CD14-positive monocyte (primary cell): ENCODE data around the gene PLK5. TPM values are rescaled to one million over a fixed set of nuclear protein-coding genes. Genes with fewer than 3 reads are reported as not detected.

ENCODE experiments used
- DNase-seq, 3 donors: peaks; one replicate each; pipeline ENCODE4 v3.0.0-alpha.2; 2011 to 2022
- H2AFZ ChIP-seq: 2 replicates; pipeline ENCODE4 v1.6.0; 2012; ENCODE audit warnings: mild to moderate bottlenecking, low read depth, low read length, inconsistent platforms; ENCODE audit not compliant: insufficient read depth, poor library complexity, severe bottlenecking
- H3K27ac ChIP-seq, 2 donors: 1 replicate in 1 of 2; 2 replicates in 1 of 2; pipeline ENCODE4 v1.5.1; 2012 to 2013; ENCODE audit warnings: low read length in 2 of 2, control low read depth in 1 of 2, inconsistent platforms in 1 of 2, low read depth in 1 of 2, mild to moderate bottlenecking in 1 of 2
- H3K27me3 ChIP-seq, 2 donors: one replicate each; pipeline versions ENCODE4 v1.6.0 to v1.6.1; 2011 to 2013; ENCODE audit warnings: low read length in 2 of 2; ENCODE audit not compliant: control insufficient read depth in 2 of 2, insufficient read depth in 2 of 2
- H3K36me3 ChIP-seq, 2 donors: replicated peaks in 1 of 2; 1 replicate in 1 of 2; 2 replicates in 1 of 2; pipeline versions ENCODE4 v1.5.1 to v1.6.1; 2012 to 2013; ENCODE audit warnings: low read length in 2 of 2, control low read depth in 1 of 2, inconsistent platforms in 1 of 2, mild to moderate bottlenecking in 1 of 2; ENCODE audit not compliant: insufficient read depth in 2 of 2, control insufficient read depth in 1 of 2
- H3K4me1 ChIP-seq, 2 donors: 1 replicate in 1 of 2; 2 replicates in 1 of 2; pipeline versions ENCODE4 v1.5.1 to v1.6.1; 2012 to 2013; ENCODE audit warnings: low read length in 2 of 2, control low read depth in 1 of 2, inconsistent platforms in 1 of 2, mild to moderate bottlenecking in 1 of 2, moderate library complexity in 1 of 2; ENCODE audit not compliant: insufficient read depth in 2 of 2, control insufficient read depth in 1 of 2
- H3K4me2 ChIP-seq: replicated peaks from 2 replicates; pipeline ENCODE3; 2012; ENCODE audit warnings: low read length, moderate library complexity, mild to moderate bottlenecking; ENCODE audit not compliant: poor library complexity, severe bottlenecking; ENCODE audit errors: extremely low read depth
- H3K4me3 ChIP-seq, 3 experiments: fragments of 200-600 bp in 1 of 3; sonication (generic) in 1 of 3; replicated peaks in 1 of 3; 1 replicate in 2 of 3; 2 replicates in 1 of 3; pipeline ENCODE4 v1.5.1; 2011 to 2013; ENCODE audit warnings: low read length in 3 of 3, mild to moderate bottlenecking in 3 of 3, control low read depth in 2 of 3, low read depth in 2 of 3, inconsistent platforms in 1 of 3, moderate library complexity in 1 of 3
- H3K79me2 ChIP-seq: 2 replicates; pipeline ENCODE4 v1.6.0; 2012; ENCODE audit warnings: mild to moderate bottlenecking, control low read depth, inconsistent platforms, low read length, moderate library complexity; ENCODE audit not compliant: insufficient read depth
- H3K9ac ChIP-seq: 2 replicates; pipeline ENCODE4 v1.6.0; 2017; ENCODE audit warnings: low read length, mild to moderate bottlenecking; ENCODE audit not compliant: insufficient read depth, poor library complexity, severe bottlenecking
- H3K9me3 ChIP-seq, 2 donors: replicated peaks in 1 of 2; 1 replicate in 1 of 2; 2 replicates in 1 of 2; pipeline versions ENCODE4 v1.5.1 to v1.6.1; 2012 to 2013; ENCODE audit warnings: low read length in 2 of 2, control low read depth in 1 of 2; ENCODE audit not compliant: control insufficient read depth in 1 of 2, insufficient read depth in 1 of 2
- H4K20me1 ChIP-seq: 2 replicates; pipeline ENCODE4 v1.6.0; 2012; ENCODE audit warnings: mild to moderate bottlenecking, low read length, control low read depth, moderate library complexity; ENCODE audit not compliant: insufficient read depth
- H3K27ac Mint-ChIP-seq, 7 donors: one replicate each; pipeline ENCODE4 v1.8.0; 2020; ENCODE audit warnings: mild to moderate bottlenecking in 7 of 7, mixed read lengths in 7 of 7, moderate library complexity in 6 of 7, inconsistent platforms in 2 of 7
- H3K27me3 Mint-ChIP-seq, 3 donors: one replicate each; pipeline ENCODE4 v1.8.0; 2021 to 2022; ENCODE audit warnings: low read depth in 3 of 3, mild to moderate bottlenecking in 3 of 3, mixed read lengths in 3 of 3, moderate library complexity in 3 of 3, inconsistent platforms in 1 of 3
- H3K36me3 Mint-ChIP-seq, 2 donors: one replicate each; pipeline ENCODE4 v1.8.0; 2020; ENCODE audit warnings: mixed read lengths in 2 of 2, inconsistent platforms in 1 of 2, mild to moderate bottlenecking in 1 of 2
- H3K4me1 Mint-ChIP-seq: one replicate; pipeline ENCODE4 v1.8.0; 2020; ENCODE audit warnings: mild to moderate bottlenecking, mixed read lengths
- H3K4me3 Mint-ChIP-seq, 2 donors: one replicate each; pipeline ENCODE4 v1.8.0; 2020; ENCODE audit warnings: mild to moderate bottlenecking in 2 of 2, mixed read lengths in 2 of 2, moderate library complexity in 1 of 2
- H3K9me3 Mint-ChIP-seq, 7 donors: one replicate each; pipeline ENCODE4 v1.8.0; 2020 to 2022; ENCODE audit warnings: mixed read lengths in 7 of 7, mild to moderate bottlenecking in 6 of 7, moderate library complexity in 6 of 7, inconsistent platforms in 2 of 7
- CTCF ChIP-seq: fragments of 200-600 bp; IDR thresholded peaks from one replicate; pipeline ENCODE4 v1.8.0; 2022; ENCODE audit warnings: antibody characterized with exemption, mild to moderate bottlenecking
- WGBS: methylation state at CpG from one replicate; pipeline ENCODE4 v1.1.5; 2013; ENCODE audit warnings: missing lambda C conversion rate; ENCODE audit not compliant: insufficient coverage; 5-methylcytosine and 5-hydroxymethylcytosine counted together
- intact Hi-C, 2 donors: fragments of 100-400 bp; cut with micrococcal nuclease; formaldehyde crosslinking; loops; one replicate each; pipeline versions ENCODE4 v1.15.0 to v1.15.1; 2023
- polyA plus RNA-seq, 3 donors: library from polyadenylated mRNA; depleted of rRNA in 1 of 3; unstranded in 2 of 3; stranded (reverse) in 1 of 3; fragments of 300-500 nt in 2 of 3; fragments of >200 nt in 1 of 3; fragmentation: Illumina TruSeq in 2 of 3; gene quantifications; 1 replicate in 2 of 3; 2 replicates in 1 of 3; pipeline ENCODE4 v1.2.3, GENCODE V29; 2012 to 2021

The PLK5 gene
- polyA plus RNA-seq, 3 donors: not detected

- H3K9me3 ChIP-seq: no peaks in the 10 kb centered on the region
- Mint-ChIP-seq H3K4me1 (peaks cover 3% of the 10 kb centered on the region), H3K4me3 (no peak overlapping the region), H3K27me3 (peaks cover 13 to 51% (median 25%) of the 10 kb centered on the region in 3 donors), H3K36me3 (no peaks in the 10 kb centered on the region), H3K27ac (no peak overlapping the region), H3K9me3 (peaks cover 0 to 3% (median 0%) of the 10 kb centered on the region in 7 donors)
- peaks cover 7 to 15% of the 10 kb centered on the region in 2 donors for H3K4me1 ChIP-seq
- H3K36me3 ChIP-seq: no peaks in the 10 kb centered on the region
- TF ChIP-seq CTCF: no peak
- H3K27ac ChIP-seq: no peak overlapping the region
- intact Hi-C loops: no loop called here
- H3K4me2 ChIP-seq: no peak overlapping the region
- peaks cover 3 to 23% of the 10 kb centered on the region in 2 donors for H3K27me3 ChIP-seq
- no peaks in the 10 kb centered on the region for H4K20me1 ChIP-seq
- H3K4me3 ChIP-seq: no peak overlapping the region
- H2AFZ ChIP-seq: no peak overlapping the region
- H3K79me2 ChIP-seq: no peaks in the 10 kb centered on the region
- H3K9ac ChIP-seq: no peak overlapping the region
- no peak for DNase-seq
- WGBS: 98% methylated on average over 6 of the region's 13 CpGs
Measured at GRCh38 chr19:1570836-1571235, 47.0 kb downstream of the PLK5 start.

GRCh38 chr19:1571358-1571757 lies 47.5 kb downstream of the PLK5 start:
- no peak for DNase-seq
- no peak overlapping the region for H3K4me2 ChIP-seq
- Mint-ChIP-seq H3K9me3 (peaks cover 0 to 3% (median 0%) of the 10 kb centered on the region in 7 donors), H3K36me3 (peaks cover under 1% of the 10 kb centered on the region in 2 donors), H3K27me3 (peaks cover 13 to 45% (median 22%) of the 10 kb centered on the region in 3 donors), H3K4me1 (peaks cover 3% of the 10 kb centered on the region), H3K27ac (no peak overlapping the region), H3K4me3 (no peak overlapping the region)
- no peak overlapping the region for H3K27ac ChIP-seq
- 91% methylated on average over 10 of the region's 12 CpGs for WGBS
- H4K20me1 ChIP-seq: no peaks in the 10 kb centered on the region
- no peak overlapping the region for H2AFZ ChIP-seq
- no peak overlapping the region for H3K9ac ChIP-seq
- no peak for TF ChIP-seq CTCF
- no peaks in the 10 kb centered on the region for H3K79me2 ChIP-seq
- H3K9me3 ChIP-seq: no peaks in the 10 kb centered on the region
- H3K4me1 ChIP-seq: peaks cover 7 to 15% of the 10 kb centered on the region in 2 donors
- H3K4me3 ChIP-seq: no peak overlapping the region
- H3K36me3 ChIP-seq: no peaks in the 10 kb centered on the region
- intact Hi-C loops: no loop called here
- H3K27me3 ChIP-seq: peaks cover 3 to 18% of the 10 kb centered on the region in 2 donors
